ENCODE results near the gene RSPH1. TPM values are rescaled to one million over a fixed set of nuclear protein-coding genes. Genes with fewer than 3 reads are reported as not detected.
A peak's percentile ranks its signal among the peaks of the same experiment; 100 is the strongest.

RSPH1 gene
- 1 to 10 TPM; 6.9 to 7.5 TPM for total RNA-seq

DNA sequence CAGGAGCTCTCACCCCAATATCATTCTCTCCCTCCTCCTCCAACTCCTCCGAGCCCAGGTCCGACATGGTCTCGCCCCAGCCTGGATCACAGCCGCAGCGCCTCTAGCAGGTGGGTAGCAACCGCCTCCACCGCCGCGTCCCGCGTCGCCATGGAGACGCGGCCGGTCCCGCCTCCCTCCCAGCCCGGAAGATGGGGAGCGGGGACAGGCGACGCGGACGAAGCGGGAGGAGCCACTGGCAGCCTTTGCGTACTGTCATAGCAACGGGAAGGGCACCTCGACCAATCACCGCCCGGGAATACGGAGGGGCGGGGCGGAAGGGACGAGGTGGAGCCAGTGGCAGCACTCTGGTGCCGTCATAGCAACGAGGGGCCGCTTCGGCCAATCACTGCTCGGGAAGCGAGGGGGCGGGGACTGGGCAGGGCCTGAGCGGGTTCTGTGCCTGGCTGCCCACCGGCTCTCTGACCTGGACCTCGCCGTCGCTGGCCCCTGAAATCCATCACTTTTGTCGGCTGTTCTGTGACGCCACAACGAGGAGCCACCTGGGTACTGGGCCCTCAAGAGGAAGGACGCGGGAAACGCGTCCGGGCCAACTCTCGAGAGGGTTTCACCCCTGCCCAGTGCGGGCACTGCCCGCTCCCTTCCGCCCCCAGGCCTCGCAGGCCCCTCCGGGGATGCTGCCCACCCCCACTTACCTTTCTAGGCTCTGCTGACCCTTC is at the start of gene RSPH1:
Gene RSPH1 (minus strand): TSS at position 105 of the 719 bp plus-strand sequence. CDS start 38 bp downstream, at position 67.
- peak within 1 kb of the TSS; percentile 75 for H3K4me3 ChIP-seq
- peak within 1 kb of the TSS; percentile 84 to 97 for H3K9ac ChIP-seq (ENCODE audit: low read depth in 2 of 2, low read length in 2 of 2)
- H3K4me1 ChIP-seq: peaks cover 11% of the 10 kb centered on the region
- no peaks in the 10 kb centered on the region for H3K36me3 ChIP-seq
- intact Hi-C loops (cut with DNase I): no loop called here
- H3K9me3 ChIP-seq: no peaks in the 10 kb centered on the region
- H3K27me3 ChIP-seq: no peaks in the 10 kb centered on the region
- peak within 1 kb of the TSS; percentile 78 for H3K27ac ChIP-seq
- DNase-seq: peak; percentile 100
- TF ChIP-seq CTCF (IDR thresholded peaks at IDR 0.05): no peak

GRCh38 chr21:42545745-42546144 is 49.7 kb upstream of the RSPH1 start:
- Histone ChIP-seq H3K4me1 (no peaks in the 10 kb centered on the region), H3K27ac (no peak overlapping the region), H3K27me3 (no peaks in the 10 kb centered on the region), H3K36me3 (peaks cover 20% of the 10 kb centered on the region), H3K4me3 (no peak overlapping the region), H3K9ac (ENCODE audit: low read depth in 2 of 2, low read length in 2 of 2) (no peak overlapping the region), H3K9me3 (no peaks in the 10 kb centered on the region)
- TF ChIP-seq CTCF (IDR thresholded peaks at IDR 0.05): no peak
- DNase-seq: no peak
- intact Hi-C loops (cut with DNase I): no loop called here

GRCh38 chr21:42545317-42545716 is 49.3 kb upstream of the RSPH1 start:
- Histone ChIP-seq H3K9me3 (no peaks in the 10 kb centered on the region), H3K4me3 (no peak overlapping the region), H3K27me3 (no peaks in the 10 kb centered on the region), H3K4me1 (no peaks in the 10 kb centered on the region), H3K9ac (ENCODE audit: low read depth in 2 of 2, low read length in 2 of 2) (no peak overlapping the region), H3K36me3 (peaks cover 20% of the 10 kb centered on the region), H3K27ac (no peak overlapping the region)
- no peak for TF ChIP-seq CTCF (IDR thresholded peaks at IDR 0.05)
- no peak for DNase-seq
- intact Hi-C loops (cut with DNase I): no loop called here

- H3K36me3 ChIP-seq: peaks cover 25% of the 10 kb centered on the region
- intact Hi-C loops (cut with DNase I): no loop called here
- TF ChIP-seq CTCF (IDR thresholded peaks at IDR 0.05): no peak
Measured at GRCh38 chr21:42544544-42544943, 48.5 kb upstream of the RSPH1 start.

DNA sequence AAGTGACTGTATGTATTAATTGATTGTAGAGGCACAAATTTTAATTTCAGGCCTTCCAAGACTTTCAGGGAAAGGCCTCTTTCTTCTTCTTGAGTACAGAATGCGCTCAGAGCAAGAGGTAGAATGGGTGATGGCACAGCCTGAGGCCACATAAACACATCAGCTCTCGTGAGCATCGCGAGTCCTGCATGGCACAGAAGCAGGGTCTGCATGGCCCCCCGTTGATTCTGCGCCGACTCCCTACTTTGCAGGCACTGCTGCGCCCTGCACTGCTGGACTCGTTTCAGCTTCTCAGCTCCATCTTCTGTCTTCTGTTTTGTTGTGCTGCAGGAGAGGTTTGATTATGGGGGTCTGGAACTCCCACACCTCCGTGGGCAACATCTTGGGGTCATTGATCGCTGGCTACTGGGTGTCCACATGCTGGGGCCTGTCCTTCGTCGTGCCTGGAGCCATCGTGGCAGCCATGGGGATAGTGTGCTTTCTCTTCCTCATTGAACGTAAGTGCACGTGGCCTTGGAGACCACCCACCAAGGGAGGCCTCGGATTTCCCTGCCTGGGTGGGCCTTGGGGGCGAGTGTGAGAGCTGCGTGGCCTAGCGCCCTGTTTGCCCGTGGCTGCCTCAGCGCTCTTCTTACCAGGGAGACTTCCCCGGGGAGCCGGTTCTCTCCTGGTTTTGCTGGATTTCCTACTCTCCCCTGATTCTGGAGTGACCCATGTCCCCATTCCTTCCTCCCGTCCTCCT is 47.3 kb upstream of the RSPH1 start:
- Histone ChIP-seq H3K4me3 (no peak overlapping the region), H3K4me1 (no peaks in the 10 kb centered on the region), H3K27ac (no peak overlapping the region), H3K9me3 (no peaks in the 10 kb centered on the region), H3K27me3 (no peaks in the 10 kb centered on the region), H3K9ac (ENCODE audit: low read depth in 2 of 2, low read length in 2 of 2) (no peak overlapping the region), H3K36me3 (peaks cover 25% of the 10 kb centered on the region)
- intact Hi-C loops (cut with DNase I): no loop called here
- no peak for TF ChIP-seq CTCF (IDR thresholded peaks at IDR 0.05)
- DNase-seq: no peak

More at GRCh38 chr21:42544544-42544943, 48.5 kb upstream of the RSPH1 start:
- Histone ChIP-seq H3K4me3 (no peak overlapping the region), H3K9me3 (no peaks in the 10 kb centered on the region), H3K27ac (no peak overlapping the region), H3K27me3 (no peaks in the 10 kb centered on the region), H3K9ac (ENCODE audit: low read depth in 2 of 2, low read length in 2 of 2) (no peak overlapping the region), H3K4me1 (no peaks in the 10 kb centered on the region)
- DNase-seq: no peak

Data from colonic mucosa (tissue), 4 donors.